ENCODE data around the gene RASL12.
"Not testable (repeated sequence)": the region's sequence is repeated elsewhere in the genome, so short reads cannot be mapped to it uniquely, and the experiment has no call there.

RASL12 gene

DNA sequence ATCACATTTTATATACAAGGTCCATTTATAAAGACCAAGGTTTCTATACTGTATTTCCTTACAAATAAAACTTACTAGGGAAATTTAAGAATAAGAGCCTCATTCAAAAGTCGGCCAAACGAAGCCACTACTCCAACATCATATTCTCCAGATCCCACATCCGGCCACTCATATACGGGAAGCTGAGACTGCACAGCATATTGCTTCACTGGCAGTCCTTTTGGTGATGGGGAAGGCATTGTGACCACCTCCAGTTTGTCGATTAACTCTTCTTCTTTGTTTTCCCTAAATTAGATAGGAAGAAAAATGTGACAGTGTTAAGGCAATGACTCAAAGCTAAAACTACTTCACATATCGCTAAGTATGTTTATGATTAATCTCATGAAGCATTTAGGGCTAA, 41.0 kb downstream of the RASL12 start:
- DNase-seq = no peak

DNA sequence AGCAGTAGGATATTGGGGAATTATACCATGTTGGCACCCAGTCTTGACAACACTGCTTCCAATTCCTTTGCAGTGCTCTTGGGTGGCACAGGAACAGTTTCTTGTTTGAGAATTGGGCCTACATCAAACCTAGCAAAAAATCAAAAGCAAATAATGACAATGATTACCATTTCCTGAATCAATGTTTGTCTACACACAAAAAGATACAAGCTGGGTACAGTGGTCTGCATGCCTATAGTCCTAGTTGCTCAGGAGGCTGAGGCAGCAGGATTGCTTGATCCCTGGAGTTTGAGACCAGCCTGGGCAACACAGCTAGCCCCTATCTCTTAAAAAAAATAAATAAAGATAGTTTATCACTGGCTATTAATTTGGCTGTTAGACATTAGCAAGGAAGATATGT, 46.3 kb downstream of the RASL12 start:
- no peak for DNase-seq

DNA sequence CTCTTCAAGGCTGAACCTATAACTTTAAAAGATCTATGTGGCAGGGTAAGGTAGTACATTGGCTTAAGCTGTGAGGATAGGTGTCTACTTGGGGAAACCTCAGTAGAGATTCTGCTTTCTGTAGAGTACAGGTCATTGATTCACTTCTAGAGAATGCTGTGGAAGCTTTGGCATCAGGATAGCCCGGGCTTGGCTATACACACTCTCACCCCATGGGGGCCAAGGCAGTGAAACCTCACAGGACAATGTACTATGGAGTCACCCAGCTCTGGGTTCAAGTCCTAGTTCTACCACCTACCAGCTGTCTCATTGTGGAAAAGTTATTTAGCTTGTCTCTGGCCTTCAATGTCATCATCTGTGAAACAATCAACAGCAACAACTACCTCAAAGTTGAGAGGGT, 47.4 kb downstream of the RASL12 start:
- DNase-seq = no peak

DNA sequence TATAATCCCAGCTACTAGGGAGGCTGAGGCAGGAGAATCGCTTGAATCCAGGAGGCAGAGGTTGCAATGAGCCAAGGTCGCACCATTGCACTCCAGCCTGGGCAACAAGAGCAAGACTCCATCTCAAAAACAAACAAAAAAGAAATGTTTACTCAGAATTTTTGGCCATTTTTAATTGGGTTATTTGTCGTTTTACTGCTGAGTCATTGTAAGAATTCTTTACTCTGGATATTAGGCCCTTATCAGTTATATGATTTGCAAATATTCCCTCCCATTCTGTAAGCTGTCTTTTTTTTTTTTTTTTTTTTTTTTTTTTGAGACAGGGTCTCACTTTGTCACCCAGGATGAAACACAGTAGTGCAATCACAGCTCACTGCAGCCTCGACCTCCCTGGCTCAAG, 56.6 kb downstream of the RASL12 start:
- DNase-seq = not testable (repeated sequence)

DNA sequence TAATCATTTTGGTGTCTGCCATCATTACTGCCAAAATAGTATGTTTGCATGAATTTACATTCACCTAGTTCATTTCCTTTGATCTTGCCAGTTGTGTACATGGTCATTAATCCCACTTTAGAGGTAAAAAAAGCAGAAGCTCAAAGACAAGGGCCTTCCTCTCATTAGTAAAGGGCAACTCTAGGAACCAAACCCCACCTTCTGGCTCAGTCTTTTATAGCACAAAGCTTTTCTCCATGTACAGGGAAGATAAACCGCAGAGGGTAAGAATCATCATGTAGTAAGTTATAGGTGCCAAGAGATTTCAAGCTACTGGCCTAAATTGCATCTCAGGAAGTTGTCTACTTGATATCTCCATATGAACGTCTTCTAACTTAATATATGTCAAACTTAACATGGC, 58.8 kb downstream of the RASL12 start:
- DNase-seq = no peak

DNA sequence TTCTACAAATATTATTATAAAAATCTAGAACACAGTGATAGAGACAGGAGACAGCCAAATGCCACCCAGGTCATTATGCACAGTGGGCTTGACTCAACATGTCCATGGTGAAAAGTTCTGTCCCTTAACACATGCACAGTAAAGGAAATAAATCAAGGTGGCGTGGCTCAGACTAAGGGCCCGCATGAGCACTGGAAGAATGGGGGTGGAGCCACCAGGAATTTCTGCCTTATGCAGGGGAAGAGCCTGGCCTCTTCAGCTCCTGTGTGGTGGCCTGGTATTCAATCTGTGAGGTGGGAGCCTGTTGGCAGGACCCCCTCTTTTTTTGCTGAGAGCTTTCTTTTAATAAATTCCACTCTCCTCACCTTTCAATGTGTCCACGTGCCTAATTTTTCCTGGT, 60.9 kb downstream of the RASL12 start:
- DNase-seq = no peak

DNA sequence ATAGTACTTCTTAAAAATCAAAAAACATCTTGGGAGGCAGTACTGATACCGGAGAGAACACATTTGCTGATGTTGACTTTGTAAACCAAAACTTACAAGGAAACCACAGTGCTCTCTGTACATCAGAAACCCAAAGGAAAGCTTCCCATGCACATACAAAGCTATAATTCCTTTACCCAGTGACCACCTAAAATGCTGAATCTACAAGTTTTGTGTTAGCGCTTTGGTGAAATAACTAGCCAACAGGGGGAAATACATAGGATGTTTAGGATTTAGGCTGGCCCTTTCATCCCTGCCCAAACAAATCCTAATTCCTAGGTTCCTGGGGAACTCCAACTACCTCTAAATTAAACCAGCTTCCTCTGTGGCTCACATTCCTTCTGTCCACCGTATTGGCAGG, 62.8 kb downstream of the RASL12 start:
- no peak for DNase-seq

Measured in left hindlimb (tissue), 1 donor.